ENCODE measurements around the gene NEMP1.

- TF ChIP-seq GABPA (IDR thresholded peaks at IDR 0.05 in 1 of 2, conservative IDR thresholded peaks at IDR 0.05 in 1 of 2), result no peak
- TF ChIP-seq JUND (IDR thresholded peaks at IDR 0.05), result no peak
- no peak for TF ChIP-seq HNF4A (conservative IDR thresholded peaks at IDR 0.05)
These were observed 68.5 kb downstream of the NEMP1 start for GRCh38 chr12:57009949-57010626.

Measured in liver (tissue), 2 donors.